HG02938 (cell line): ENCODE measurements around the gene TMED4.
"Not testable (repeated sequence)": the region's sequence is repeated elsewhere in the genome, so short reads cannot be mapped to it uniquely, and the experiment has no call there.

Source experiments
- ATAC-seq: cut with Tn5 transposase; IDR thresholded peaks from one replicate; pipeline ENCODE4 v1.9.1; 2021; ENCODE audit warnings: mild to moderate bottlenecking, moderate library complexity; ENCODE audit not compliant: unreplicated experiment

TMED4 gene

GRCh38 chr7:44607141-44608068 is 25.4 kb upstream of the TMED4 start:
- no peak for ATAC-seq

GRCh38 chr7:44606341-44607140 is 24.5 kb upstream of the TMED4 start, which contains the start of gene OGDH:
Gene OGDH (plus strand): TSS chr7:44606627. CDS start chr7:44624344, 17,717 bp downstream.
- peak; percentile 89 for ATAC-seq

GRCh38 chr7:44604941-44605340 is 22.9 kb upstream of the TMED4 start:
- ATAC-seq = no peak

- no peak for ATAC-seq
These were observed 21.2 kb upstream of the TMED4 start for GRCh38 chr7:44603193-44603592.

- no peak for ATAC-seq
These were observed 20.5 kb upstream of the TMED4 start for GRCh38 chr7:44602576-44602910.

DNA sequence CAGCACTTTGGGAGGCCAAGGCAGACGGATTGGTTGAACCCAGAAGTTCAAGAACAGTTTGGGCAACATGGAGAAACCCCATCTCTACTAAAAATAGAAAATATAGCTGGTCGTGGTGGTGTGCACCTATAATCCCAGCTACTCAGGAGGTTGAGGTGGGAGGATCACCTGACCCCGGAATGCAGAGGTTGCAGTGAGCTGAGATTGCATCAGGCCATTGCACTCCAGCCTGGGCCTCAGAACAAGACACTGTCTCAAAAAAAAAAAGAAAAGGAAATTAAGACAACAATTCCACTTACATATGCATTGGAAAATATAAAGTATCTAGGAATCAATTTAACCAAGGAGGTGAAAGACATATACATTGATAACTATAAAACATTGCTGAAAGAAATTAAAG is 17.2 kb upstream of the TMED4 start:
- ATAC-seq = no peak

GRCh38 chr7:44597181-44597580 is 15.2 kb upstream of the TMED4 start:
- not testable (repeated sequence) for ATAC-seq

- ATAC-seq = no peak
These were observed 14.1 kb upstream of the TMED4 start for GRCh38 chr7:44595934-44596635.

DNA sequence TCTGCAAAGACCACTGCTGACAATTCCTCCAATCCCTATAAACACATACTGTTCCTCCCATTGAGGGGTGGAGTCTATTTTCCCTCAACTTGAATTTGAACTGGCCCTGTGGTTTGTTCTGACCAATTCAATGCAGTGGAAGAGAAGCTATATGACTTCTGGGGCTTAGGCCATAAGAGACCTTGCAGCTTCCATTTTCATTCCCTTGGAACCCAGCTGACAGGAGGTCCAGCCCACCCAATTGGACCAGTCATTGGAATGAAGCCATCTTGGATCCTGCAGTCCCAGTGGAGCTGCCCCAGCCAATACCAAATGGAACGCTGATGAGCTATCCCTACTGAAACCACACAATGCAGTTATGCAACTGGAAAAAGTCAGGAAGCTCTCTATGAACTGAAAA is 8.9 kb upstream of the TMED4 start:
- no peak for ATAC-seq

GRCh38 chr7:44587843-44588711 is 6.0 kb upstream of the TMED4 start:
- no peak for ATAC-seq

GRCh38 chr7:44583146-44583865 is 1.3 kb upstream of the TMED4 start:
- ATAC-seq = no peak

DNA sequence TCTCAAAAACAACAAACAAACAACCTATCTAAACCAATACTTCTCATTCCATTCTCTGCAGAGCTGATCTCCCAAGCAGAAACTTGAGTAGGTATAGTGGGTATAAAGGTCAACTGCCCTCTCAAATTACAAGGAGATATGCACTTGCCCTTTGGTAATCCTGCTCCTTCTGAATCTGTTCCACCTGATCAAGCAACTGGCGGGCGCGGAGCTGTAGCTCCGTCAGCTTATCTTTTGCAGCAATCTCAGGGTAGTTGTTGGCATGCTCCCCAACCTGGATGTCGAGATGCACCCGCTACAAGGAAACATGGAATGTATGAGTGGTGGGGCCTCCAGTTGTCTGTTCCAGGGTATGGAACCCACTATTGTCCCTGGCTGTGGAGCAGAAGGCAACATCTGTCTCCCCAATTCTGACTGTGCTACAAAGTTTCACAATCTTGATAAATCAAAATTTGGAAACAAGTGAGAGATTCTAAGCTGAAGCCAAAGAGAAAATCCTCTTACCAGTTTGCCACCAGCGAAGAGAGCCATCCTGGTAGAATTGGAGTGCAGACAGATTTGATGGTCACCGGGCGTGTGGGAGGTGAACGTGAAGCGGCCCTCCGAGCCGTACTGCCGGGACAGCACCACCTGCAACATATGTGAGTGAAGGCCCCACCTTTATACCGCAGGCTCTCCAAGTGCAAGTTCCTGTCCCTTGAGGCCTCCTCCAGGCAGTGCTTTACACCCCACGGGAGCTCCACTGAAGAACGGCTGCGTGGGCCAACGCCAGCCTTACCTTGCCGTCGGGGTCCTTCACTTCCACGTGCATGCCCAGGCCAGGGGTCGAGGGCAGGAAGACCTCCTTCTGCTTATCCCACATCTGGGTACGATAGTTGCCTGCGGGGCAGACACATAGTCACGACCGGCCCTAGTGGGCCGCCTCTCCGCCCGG is 819 bp downstream of the TMED4 start:
- peak; percentile 19 for ATAC-seq

DNA sequence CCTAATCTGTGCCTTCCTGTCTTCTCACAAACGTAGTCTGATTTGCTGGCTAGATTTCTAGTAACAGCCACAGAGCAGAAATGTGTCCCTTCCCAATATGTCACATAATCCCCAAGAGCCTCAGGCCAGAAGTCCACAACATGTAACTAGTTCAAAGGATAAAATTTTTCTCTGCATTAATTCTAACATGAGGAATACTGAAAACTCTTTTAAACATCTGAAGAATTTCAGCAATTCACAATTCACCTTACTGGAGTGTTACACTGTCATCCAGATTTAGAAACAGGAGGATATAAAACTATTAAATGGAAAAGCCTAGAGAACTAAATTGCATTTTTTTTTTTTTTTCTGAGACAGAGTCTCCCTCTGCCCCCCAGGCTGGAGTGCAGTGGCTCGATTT is 5.8 kb downstream of the TMED4 start:
- no peak for ATAC-seq

DNA sequence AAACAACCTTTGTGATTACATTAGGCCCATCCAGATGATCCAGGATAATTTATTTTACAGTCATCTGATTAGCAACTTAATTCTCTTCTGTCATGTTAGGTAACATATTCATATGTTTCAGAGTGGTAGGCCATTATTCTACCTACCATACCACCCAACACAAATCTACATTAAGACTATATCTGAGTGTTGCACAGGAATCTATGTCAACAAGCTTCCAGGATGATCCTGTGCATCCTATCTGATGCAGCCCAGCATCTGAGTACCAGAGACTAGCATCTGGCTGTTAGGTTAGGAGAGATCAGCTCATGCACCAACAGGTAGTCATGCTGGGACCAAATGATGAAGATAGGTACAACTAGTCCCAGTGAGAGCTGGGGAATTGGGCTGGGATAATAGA is 7.0 kb downstream of the TMED4 start:
- ATAC-seq = no peak

- no peak for ATAC-seq
These were observed 7.7 kb downstream of the TMED4 start for GRCh38 chr7:44574287-44574872.

GRCh38 chr7:44573464-44574286 is 8.4 kb downstream of the TMED4 start, which contains the start of gene DDX56:
Gene DDX56 (minus strand): TSS chr7:44573908. CDS start chr7:44573895, 13 bp downstream.
- ATAC-seq = peak; percentile 91

GRCh38 chr7:44572771-44573170 is 9.3 kb downstream of the TMED4 start:
- no peak for ATAC-seq
